Measurements from ENCODE around the gene PDE11A.

The PDE11A gene

GRCh38 chr2:178106053-178106452, 33.5 kb upstream of the PDE11A start:
- Histone ChIP-seq H3K27me3 (ENCODE audit: insufficient read depth, low read depth, severe bottlenecking) (no peaks in the 10 kb centered on the region), H3K27ac (no peak overlapping the region), H3K9me3 (ENCODE audit: severe bottlenecking) (no peaks in the 10 kb centered on the region), H3K4me3 (ENCODE audit: low read depth, low read length) (no peak overlapping the region), H3K36me3 (no peaks in the 10 kb centered on the region)
- DNase-seq = no peak
- no peak for TF ChIP-seq CTCF (IDR thresholded peaks at IDR 0.05; ENCODE audit: low read depth, low read length)

GRCh38 chr2:178105566-178105965, 33.0 kb upstream of the PDE11A start:
- Histone ChIP-seq H3K36me3 (no peaks in the 10 kb centered on the region), H3K9me3 (ENCODE audit: severe bottlenecking) (no peaks in the 10 kb centered on the region), H3K27me3 (ENCODE audit: insufficient read depth, low read depth, severe bottlenecking) (no peaks in the 10 kb centered on the region), H3K27ac (no peak overlapping the region), H3K4me3 (ENCODE audit: low read depth, low read length) (no peak overlapping the region)
- DNase-seq = no peak
- no peak for TF ChIP-seq CTCF (IDR thresholded peaks at IDR 0.05; ENCODE audit: low read depth, low read length)

- H3K27me3 ChIP-seq (ENCODE audit: insufficient read depth, low read depth, severe bottlenecking) = no peaks in the 10 kb centered on the region
- H3K4me3 ChIP-seq (ENCODE audit: low read depth, low read length) = no peak overlapping the region
- H3K9me3 ChIP-seq (ENCODE audit: severe bottlenecking) = no peaks in the 10 kb centered on the region
- TF ChIP-seq CTCF (IDR thresholded peaks at IDR 0.05; ENCODE audit: low read depth, low read length) = no peak
- no peak for DNase-seq
- no peaks in the 10 kb centered on the region for H3K36me3 ChIP-seq
- no peak overlapping the region for H3K27ac ChIP-seq
Observed at GRCh38 chr2:178101321-178102079, 28.9 kb upstream of the PDE11A start.

GRCh38 chr2:178093471-178093870, 20.9 kb upstream of the PDE11A start:
- H3K9me3 ChIP-seq (ENCODE audit: severe bottlenecking) = no peaks in the 10 kb centered on the region
- no peak overlapping the region for H3K4me3 ChIP-seq (ENCODE audit: low read depth, low read length)
- DNase-seq = no peak
- no peaks in the 10 kb centered on the region for H3K27me3 ChIP-seq (ENCODE audit: insufficient read depth, low read depth, severe bottlenecking)
- TF ChIP-seq CTCF (IDR thresholded peaks at IDR 0.05; ENCODE audit: low read depth, low read length) = no peak
- H3K27ac ChIP-seq = no peak overlapping the region
- H3K36me3 ChIP-seq = no peaks in the 10 kb centered on the region

- no peak for TF ChIP-seq CTCF (IDR thresholded peaks at IDR 0.05; ENCODE audit: low read depth, low read length)
- no peak overlapping the region for H3K27ac ChIP-seq
- no peak for DNase-seq
Observed at GRCh38 chr2:178088774-178089270, 16.2 kb upstream of the PDE11A start.

GRCh38 chr2:178084273-178084672, 11.7 kb upstream of the PDE11A start:
- no peak for TF ChIP-seq CTCF (IDR thresholded peaks at IDR 0.05; ENCODE audit: low read depth, low read length)
- H3K36me3 ChIP-seq = no peaks in the 10 kb centered on the region
- H3K27ac ChIP-seq = no peak overlapping the region
- DNase-seq = no peak
- H3K4me3 ChIP-seq (ENCODE audit: low read depth, low read length) = no peak overlapping the region
- H3K27me3 ChIP-seq (ENCODE audit: insufficient read depth, low read depth, severe bottlenecking) = no peaks in the 10 kb centered on the region
- H3K9me3 ChIP-seq (ENCODE audit: severe bottlenecking) = no peaks in the 10 kb centered on the region

More at GRCh38 chr2:178088774-178089270, 16.2 kb upstream of the PDE11A start:
- H3K9me3 ChIP-seq (ENCODE audit: severe bottlenecking) = no peaks in the 10 kb centered on the region
- no peaks in the 10 kb centered on the region for H3K27me3 ChIP-seq (ENCODE audit: insufficient read depth, low read depth, severe bottlenecking)
- no peaks in the 10 kb centered on the region for H3K36me3 ChIP-seq
- H3K4me3 ChIP-seq (ENCODE audit: low read depth, low read length) = no peak overlapping the region

All from WERI-Rb-1 (cell line).